Esophagus (tissue), 2 donors: ENCODE results near the gene VAV2. TPM values are rescaled to one million over a fixed set of nuclear protein-coding genes. Genes with fewer than 3 reads are reported as not detected.

Experiments
- H3K27ac ChIP-seq, 2 donors: one replicate each; pipeline ENCODE4 v1.5.1; 2013; ENCODE audit warnings: low read depth in 2 of 2, mild to moderate bottlenecking in 2 of 2, inconsistent platforms in 1 of 2, low read length in 1 of 2, moderate library complexity in 1 of 2
- H3K27me3 ChIP-seq, 2 donors: one replicate each; pipeline ENCODE4 v1.6.1; 2013; ENCODE audit warnings: low read length in 2 of 2, control low read depth in 1 of 2, mild to moderate bottlenecking in 1 of 2; ENCODE audit not compliant: insufficient read depth in 2 of 2, control insufficient read depth in 1 of 2
- H3K36me3 ChIP-seq, 2 donors: one replicate each; pipeline ENCODE4 v1.6.1; 2013; ENCODE audit warnings: low read length in 1 of 2; ENCODE audit not compliant: control insufficient read depth in 2 of 2, insufficient read depth in 2 of 2
- H3K4me1 ChIP-seq, 2 donors: one replicate each; pipeline ENCODE4 v1.6.1; 2013; ENCODE audit warnings: low read length in 1 of 2; ENCODE audit not compliant: control insufficient read depth in 2 of 2, insufficient read depth in 2 of 2
- H3K4me3 ChIP-seq, 2 donors: one replicate each; pipeline ENCODE4 v1.5.1; 2013; ENCODE audit warnings: low read length in 2 of 2, mild to moderate bottlenecking in 2 of 2, low read depth in 1 of 2, moderate library complexity in 1 of 2
- H3K9me3 ChIP-seq, 2 donors: one replicate each; pipeline ENCODE4 v1.6.1; 2013; ENCODE audit warnings: mild to moderate bottlenecking in 2 of 2, low read depth in 1 of 2, low read length in 1 of 2, moderate library complexity in 1 of 2; ENCODE audit not compliant: control insufficient read depth in 2 of 2, insufficient read depth in 1 of 2
- whole genome bisulfite sequencing, 2 donors: extraction: QIAGEN DNeasy Blood & Tissue Kit; methylation state at CpG; one replicate each; pipeline ENCODE4 v1.1.7; 2013; 5-methylcytosine and 5-hydroxymethylcytosine counted together
- polyA plus RNA-seq, 2 donors: library from polyadenylated mRNA; stranded (reverse); fragments of 200-250 nt; gene quantifications; one replicate each; pipeline ENCODE4 v1.2.3, GENCODE V29; 2013
- donor health status: healthy with polysubstance abuse.
- donor health status: Bipolar disorder and iron deficiency.

Gene VAV2
- polyA plus RNA-seq, 2 donors: 4.8 to 5.0 TPM

DNA sequence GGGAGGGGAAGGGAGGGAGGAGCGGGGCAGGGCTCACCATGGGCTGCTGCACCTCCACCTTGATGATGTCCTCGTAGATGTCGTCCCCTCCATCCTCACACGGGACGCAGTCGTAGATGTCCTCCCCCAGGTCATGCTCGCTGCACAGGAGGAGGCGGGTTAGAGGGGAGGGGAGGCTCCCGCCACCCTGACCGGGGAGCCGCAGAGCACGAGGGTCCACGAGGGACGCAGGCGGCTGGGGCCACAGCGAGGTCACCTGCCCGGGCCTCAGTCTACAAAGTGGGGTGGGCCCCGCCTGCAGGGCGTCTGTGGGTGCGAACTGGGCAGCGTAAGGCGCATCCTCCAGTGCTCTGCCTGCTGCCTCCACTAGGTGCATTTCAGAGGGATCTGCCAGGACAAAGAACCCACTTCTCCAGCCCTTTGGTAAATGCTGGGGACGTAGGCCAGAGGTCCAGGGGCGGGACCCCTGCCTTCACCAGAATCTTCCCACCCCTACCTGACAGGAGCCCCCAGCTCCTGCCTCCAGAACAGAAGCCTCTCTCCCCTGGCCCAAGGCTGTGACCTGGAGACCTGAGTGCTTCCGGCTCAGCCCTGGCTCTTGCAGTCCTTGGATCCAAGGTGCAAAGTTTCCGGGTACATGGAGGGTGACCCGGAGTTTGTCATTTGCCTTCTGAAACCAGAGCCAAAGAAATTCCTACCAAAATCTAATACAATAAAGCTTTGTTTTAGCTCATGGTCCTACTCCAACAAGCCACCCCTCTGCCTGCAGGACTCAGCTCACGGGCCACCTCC is 179.9 kb downstream of the VAV2 start:
- Histone ChIP-seq H3K4me3 (no peak overlapping the region), H3K9me3 (no peaks in the 10 kb centered on the region), H3K27ac (no peak overlapping the region), H3K4me1 (no peaks in the 10 kb centered on the region), H3K36me3 (peaks cover 0 to 16% of the 10 kb centered on the region in 2 donors), H3K27me3 (no peaks in the 10 kb centered on the region)
- WGBS, 2 donors: 94 to 95% methylated on average over 26 to 28 of the region's 28 CpGs

- H3K27me3 ChIP-seq: no peaks in the 10 kb centered on the region
- H3K4me1 ChIP-seq: no peaks in the 10 kb centered on the region
- WGBS, 2 donors: 87% methylated on average over 13 of the region's 13 CpGs
- H3K4me3 ChIP-seq: no peak overlapping the region
- H3K27ac ChIP-seq: no peak overlapping the region
- no peaks in the 10 kb centered on the region for H3K9me3 ChIP-seq
- H3K36me3 ChIP-seq: peaks cover 0 to 19% of the 10 kb centered on the region in 2 donors
These were observed 180.7 kb downstream of the VAV2 start for GRCh38 chr9:133811471-133811870.

GRCh38 chr9:133810556-133811195 is 181.4 kb downstream of the VAV2 start:
- no peaks in the 10 kb centered on the region for H3K4me1 ChIP-seq
- H3K4me3 ChIP-seq: no peak overlapping the region
- no peaks in the 10 kb centered on the region for H3K9me3 ChIP-seq
- H3K27me3 ChIP-seq: no peaks in the 10 kb centered on the region
- no peak overlapping the region for H3K27ac ChIP-seq
- H3K36me3 ChIP-seq: peaks cover 0 to 23% of the 10 kb centered on the region in 2 donors
- 94 to 95% methylated on average over 22 to 23 of the region's 23 CpGs for WGBS, 2 donors

GRCh38 chr9:133809335-133809734 is 182.8 kb downstream of the VAV2 start:
- H3K4me1 ChIP-seq: no peaks in the 10 kb centered on the region
- no peaks in the 10 kb centered on the region for H3K9me3 ChIP-seq
- H3K4me3 ChIP-seq: no peak overlapping the region
- H3K27ac ChIP-seq: no peak overlapping the region
- WGBS, 2 donors: 87% methylated on average over 7 of the region's 7 CpGs
- no peaks in the 10 kb centered on the region for H3K27me3 ChIP-seq
- peaks cover 0 to 24% of the 10 kb centered on the region in 2 donors for H3K36me3 ChIP-seq

DNA sequence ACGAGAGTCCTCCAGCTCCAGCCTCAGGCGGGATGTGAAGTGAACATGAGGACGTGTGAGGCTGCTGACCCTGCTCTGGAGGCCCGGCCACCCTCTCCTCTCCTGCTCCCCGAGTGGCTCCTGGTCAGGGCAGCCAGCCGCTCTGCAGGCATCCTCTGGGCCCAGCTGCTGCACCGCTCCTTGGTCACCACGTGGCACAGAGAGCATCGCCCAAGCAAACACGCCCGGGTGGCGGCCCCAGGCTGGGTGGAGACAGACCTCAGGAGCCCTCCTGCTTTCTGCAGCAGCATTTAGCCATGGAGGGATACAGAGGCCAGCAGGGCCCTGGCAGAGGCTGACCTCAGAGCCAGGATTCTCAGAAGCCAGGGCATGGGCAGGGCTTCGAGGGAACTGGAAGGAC is 184.3 kb downstream of the VAV2 start:
- H3K9me3 ChIP-seq: no peaks in the 10 kb centered on the region
- 87 to 89% methylated on average over 12 to 13 of the region's 13 CpGs for WGBS, 2 donors
- H3K27me3 ChIP-seq: no peaks in the 10 kb centered on the region
- peaks cover 0 to 25% of the 10 kb centered on the region in 2 donors for H3K36me3 ChIP-seq
- H3K4me3 ChIP-seq: no peak overlapping the region
- no peaks in the 10 kb centered on the region for H3K4me1 ChIP-seq
- H3K27ac ChIP-seq: no peak overlapping the region

DNA sequence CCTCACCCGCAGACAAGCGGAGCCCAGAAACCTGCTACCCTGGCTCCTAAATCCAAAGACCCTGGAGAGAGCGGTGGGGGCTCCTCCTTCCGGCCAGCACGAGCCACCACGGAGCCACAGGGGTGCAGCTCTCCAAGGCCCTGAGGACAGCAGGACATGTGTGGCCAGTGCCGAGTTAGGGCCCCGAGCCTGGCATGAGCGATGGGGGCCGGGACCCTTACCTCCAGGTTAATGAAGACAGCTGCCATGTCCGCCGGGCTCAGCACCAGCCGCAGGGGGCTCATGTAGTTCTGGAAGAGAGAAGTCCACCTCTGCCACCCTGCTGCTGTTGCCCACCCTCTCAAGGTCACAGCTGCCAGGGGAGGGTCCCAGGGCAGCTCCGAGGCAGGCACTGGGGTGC is 185.1 kb downstream of the VAV2 start:
- WGBS, 2 donors: 95 to 96% methylated on average over 14 of the region's 14 CpGs
- H3K4me1 ChIP-seq: no peaks in the 10 kb centered on the region
- H3K9me3 ChIP-seq: no peaks in the 10 kb centered on the region
- no peaks in the 10 kb centered on the region for H3K27me3 ChIP-seq
- no peak overlapping the region for H3K4me3 ChIP-seq
- H3K36me3 ChIP-seq: peaks cover 0 to 28% of the 10 kb centered on the region in 2 donors
- no peak overlapping the region for H3K27ac ChIP-seq

GRCh38 chr9:133806623-133807010 is 185.5 kb downstream of the VAV2 start:
- H3K27me3 ChIP-seq: no peaks in the 10 kb centered on the region
- no peak overlapping the region for H3K4me3 ChIP-seq
- no peaks in the 10 kb centered on the region for H3K4me1 ChIP-seq
- WGBS, 2 donors: 91 to 93% methylated on average over 17 of the region's 17 CpGs
- H3K36me3 ChIP-seq: peaks cover 0 to 28% of the 10 kb centered on the region in 2 donors
- no peak overlapping the region for H3K27ac ChIP-seq
- no peaks in the 10 kb centered on the region for H3K9me3 ChIP-seq

DNA sequence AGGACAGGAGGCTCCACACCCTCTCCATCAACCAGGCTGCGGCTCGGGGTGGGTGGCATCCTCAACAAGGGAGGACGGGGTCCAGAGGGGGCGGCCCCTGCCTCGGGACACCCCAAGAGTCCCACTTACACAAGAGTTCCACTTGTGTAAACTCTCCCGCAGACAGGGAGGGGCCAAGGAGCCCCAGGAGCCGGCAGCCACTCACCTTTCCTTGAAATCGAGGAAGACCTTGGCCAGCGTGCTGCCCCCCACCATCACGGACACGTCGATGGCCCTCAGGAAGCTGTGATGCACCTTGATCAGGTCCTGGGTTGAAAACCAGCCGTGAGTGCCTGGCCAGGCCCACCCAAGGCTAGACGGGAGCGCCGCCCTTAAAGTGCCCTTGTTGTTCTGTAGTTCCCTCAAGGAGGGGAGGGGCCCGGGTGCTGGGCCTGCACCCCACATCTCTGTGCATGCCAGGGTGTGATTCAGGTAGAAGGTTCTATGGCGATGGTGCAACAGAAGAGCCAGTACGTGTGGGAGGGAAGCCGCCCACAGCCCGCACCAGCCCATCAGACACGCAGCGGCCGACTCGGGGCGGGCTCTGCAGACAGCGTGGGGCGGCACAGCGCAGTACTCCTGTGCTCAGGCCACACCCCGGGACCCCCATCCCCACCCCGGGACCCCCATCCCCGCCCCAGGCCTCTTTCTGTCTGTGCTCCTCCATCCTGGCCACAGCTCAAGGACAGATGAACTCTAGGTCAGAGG is 186.1 kb downstream of the VAV2 start:
- no peaks in the 10 kb centered on the region for H3K27me3 ChIP-seq
- no peaks in the 10 kb centered on the region for H3K9me3 ChIP-seq
- H3K27ac ChIP-seq: no peak overlapping the region
- H3K4me3 ChIP-seq: no peak overlapping the region
- WGBS, 2 donors: 90 to 92% methylated on average over 32 of the region's 32 CpGs
- peaks cover 0 to 28% of the 10 kb centered on the region in 2 donors for H3K36me3 ChIP-seq
- no peaks in the 10 kb centered on the region for H3K4me1 ChIP-seq

DNA sequence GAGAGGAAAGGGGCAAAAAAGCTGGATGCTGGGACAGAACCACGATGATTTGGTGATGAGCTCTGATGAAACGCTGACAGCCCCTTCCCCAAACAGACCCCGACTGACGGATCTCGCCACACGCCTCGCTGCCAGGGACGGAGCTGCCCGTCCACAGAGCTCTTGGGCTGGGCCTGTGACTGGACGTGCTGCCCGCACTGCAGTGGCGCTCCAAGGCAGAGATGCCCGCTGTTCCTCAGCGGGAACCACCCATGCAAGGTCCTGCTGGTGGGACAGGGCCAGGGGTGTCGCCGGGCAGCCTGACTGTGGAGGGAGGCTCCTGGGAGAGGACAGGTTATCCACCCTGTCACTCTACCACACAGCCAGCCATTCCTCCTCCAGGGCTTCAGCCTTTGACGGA is 187.9 kb downstream of the VAV2 start:
- no peaks in the 10 kb centered on the region for H3K9me3 ChIP-seq
- no peak overlapping the region for H3K4me3 ChIP-seq
- H3K4me1 ChIP-seq: no peaks in the 10 kb centered on the region
- 92 to 93% methylated on average over 16 to 17 of the region's 17 CpGs for WGBS, 2 donors
- H3K27ac ChIP-seq: no peak overlapping the region
- no peaks in the 10 kb centered on the region for H3K27me3 ChIP-seq
- peaks cover 0 to 24% of the 10 kb centered on the region in 2 donors for H3K36me3 ChIP-seq
